ENCODE data around the gene SH3PXD2A. TPM values are rescaled to one million over a fixed set of nuclear protein-coding genes. Genes with fewer than 3 reads are reported as not detected.

SH3PXD2A gene
- total RNA-seq, 4 donors from 2014 or later = 6.2 to 16.8 (median 11.4) TPM

DNA sequence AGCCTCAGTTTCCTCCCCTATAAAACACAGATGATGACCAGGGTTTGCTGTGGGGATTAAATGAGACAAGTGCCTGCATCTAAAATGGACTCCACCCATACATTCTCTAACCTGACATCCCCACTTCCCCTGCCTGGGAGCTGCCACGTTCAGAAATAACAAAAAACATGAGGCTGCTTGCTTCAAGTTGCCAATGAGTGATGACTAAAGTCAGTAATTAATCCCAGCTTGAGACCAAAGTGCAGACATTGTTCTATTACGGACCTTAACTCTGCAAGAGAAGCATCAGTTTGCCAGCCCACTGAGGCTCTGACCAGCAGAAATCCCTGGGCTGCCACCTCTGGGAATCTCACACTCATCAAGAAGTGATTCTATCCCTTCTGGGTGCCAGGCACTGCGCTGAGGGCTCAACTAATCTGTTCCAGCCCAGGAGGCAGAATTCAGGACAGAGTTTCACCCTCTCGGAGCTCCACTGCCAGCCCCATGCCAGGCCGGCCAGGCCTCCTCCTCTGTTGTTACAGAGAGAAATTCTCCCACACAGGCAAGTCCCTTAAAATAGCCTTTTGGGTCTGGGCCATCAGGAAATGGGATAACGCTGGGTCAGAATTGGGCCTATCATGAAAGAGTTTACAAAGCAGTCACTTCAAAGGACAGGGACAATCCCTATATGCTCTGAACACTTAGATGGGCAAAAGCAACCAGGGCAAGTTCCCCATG is 11.4 kb downstream of the SH3PXD2A start:
- no peak overlapping the region for H3K4me3 ChIP-seq
- H3K9me3 ChIP-seq = no peaks in the 10 kb centered on the region
- H3K36me3 ChIP-seq = no peaks in the 10 kb centered on the region
- DNase-seq (peak; percentile 70 to 89), ATAC-seq (peak; percentile 68 to 78)
- peak overlapping the region; percentile 74 to 86 (median 82) for H3K27ac ChIP-seq
- peaks cover 73 to 75% of the 10 kb centered on the region in 2 donors for H3K4me1 ChIP-seq
- intact Hi-C loops (cut with DNase I; ENCODE audit: low total_unique reads) = no loop called here
- H3K27me3 ChIP-seq = no peaks in the 10 kb centered on the region
- TF ChIP-seq, protein P1, sequence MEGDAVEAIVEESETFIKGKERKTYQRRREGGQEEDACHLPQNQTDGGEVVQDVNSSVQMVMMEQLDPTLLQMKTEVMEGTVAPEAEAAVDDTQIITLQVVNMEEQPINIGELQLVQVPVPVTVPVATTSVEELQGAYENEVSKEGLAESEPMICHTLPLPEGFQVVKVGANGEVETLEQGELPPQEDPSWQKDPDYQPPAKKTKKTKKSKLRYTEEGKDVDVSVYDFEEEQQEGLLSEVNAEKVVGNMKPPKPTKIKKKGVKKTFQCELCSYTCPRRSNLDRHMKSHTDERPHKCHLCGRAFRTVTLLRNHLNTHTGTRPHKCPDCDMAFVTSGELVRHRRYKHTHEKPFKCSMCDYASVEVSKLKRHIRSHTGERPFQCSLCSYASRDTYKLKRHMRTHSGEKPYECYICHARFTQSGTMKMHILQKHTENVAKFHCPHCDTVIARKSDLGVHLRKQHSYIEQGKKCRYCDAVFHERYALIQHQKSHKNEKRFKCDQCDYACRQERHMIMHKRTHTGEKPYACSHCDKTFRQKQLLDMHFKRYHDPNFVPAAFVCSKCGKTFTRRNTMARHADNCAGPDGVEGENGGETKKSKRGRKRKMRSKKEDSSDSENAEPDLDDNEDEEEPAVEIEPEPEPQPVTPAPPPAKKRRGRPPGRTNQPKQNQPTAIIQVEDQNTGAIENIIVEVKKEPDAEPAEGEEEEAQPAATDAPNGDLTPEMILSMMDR (IDR thresholded peaks at IDR 0.05 in 4 of 5, conservative IDR thresholded peaks at IDR 0.05 in 1 of 5) = no peak
- TF ChIP-seq POLR2A (IDR thresholded peaks at IDR 0.05) = peak; percentile 33 to 38
- in situ Hi-C loops (cut with MboI; ENCODE audit: low sequenced_read_pairs in 4 of 4) = loop anchor here in 1 of 4 donors (10.0 kb wide), 1 partner anchor 79 kb away; no protein-coding TSS in a partner anchor

DNA sequence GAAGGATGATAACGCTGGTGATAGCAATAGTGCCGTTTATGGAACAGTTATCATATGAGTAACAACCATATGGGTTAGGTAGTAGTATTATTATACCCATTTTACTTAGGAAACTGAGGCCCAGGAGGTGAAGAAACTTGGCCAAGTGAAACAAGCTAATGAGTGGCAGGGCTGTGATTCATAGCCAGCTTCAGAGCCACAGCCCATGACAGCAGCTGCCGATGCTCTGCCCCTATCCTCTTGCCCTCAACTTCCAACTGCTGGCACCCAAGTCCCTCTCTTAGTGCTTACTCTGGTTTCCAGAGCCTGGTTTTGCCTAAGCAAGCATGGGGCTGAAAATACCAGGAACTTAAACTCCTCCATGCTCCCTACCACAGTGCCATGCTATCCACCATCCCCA is 12.3 kb downstream of the SH3PXD2A start:
- ATAC-seq (no peak), DNase-seq (no peak)
- Histone ChIP-seq H3K36me3 (no peaks in the 10 kb centered on the region), H3K4me3 (no peak overlapping the region), H3K9me3 (no peaks in the 10 kb centered on the region), H3K27ac (peak overlapping the region; percentile 74 to 86 (median 82)), H3K27me3 (no peaks in the 10 kb centered on the region), H3K4me1 (peaks cover 82 to 85% of the 10 kb centered on the region in 2 donors)
- in situ Hi-C loops (cut with MboI; ENCODE audit: low sequenced_read_pairs in 4 of 4) (loop anchor here in 1 of 4 donors (10.0 kb wide), 1 partner anchor 78 kb away; no protein-coding TSS in a partner anchor), intact Hi-C loops (cut with DNase I; ENCODE audit: low total_unique reads) (no loop called here)
- no peak for TF ChIP-seq POLR2A (IDR thresholded peaks at IDR 0.05)
- TF ChIP-seq, protein P1 (IDR thresholded peaks at IDR 0.05 in 4 of 5, conservative IDR thresholded peaks at IDR 0.05 in 1 of 5) = no peak

DNA sequence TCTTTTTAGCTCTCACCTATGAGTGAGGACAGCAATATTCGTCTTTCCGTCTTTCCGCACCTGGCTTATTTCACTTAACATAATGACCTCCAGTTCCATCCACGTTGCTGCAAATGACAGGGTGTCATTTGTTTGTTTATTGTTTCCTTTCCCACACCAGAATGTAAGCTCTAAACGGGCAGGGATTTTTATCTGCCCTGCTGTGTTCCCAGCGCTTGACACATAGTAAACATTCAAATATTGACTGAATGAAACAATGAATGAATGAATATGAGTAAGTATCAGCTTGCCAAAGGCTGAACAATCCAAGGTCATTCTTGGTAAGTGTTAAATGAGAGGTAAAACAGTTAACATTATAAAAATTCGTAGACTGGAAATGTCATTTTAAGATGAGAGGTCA is 12.8 kb downstream of the SH3PXD2A start:
- in situ Hi-C loops (cut with MboI; ENCODE audit: low sequenced_read_pairs in 4 of 4) (loop anchor here in 1 of 4 donors (10.0 kb wide), 1 partner anchor 78 kb away; no protein-coding TSS in a partner anchor), intact Hi-C loops (cut with DNase I; ENCODE audit: low total_unique reads) (no loop called here)
- no peak overlapping the region for H3K4me3 ChIP-seq
- DNase-seq = no peak
- peaks cover 86 to 89% of the 10 kb centered on the region in 2 donors for H3K4me1 ChIP-seq
- H3K27ac ChIP-seq = peak overlapping the region; percentile 11 to 83 (median 78)
- no peaks in the 10 kb centered on the region for H3K36me3 ChIP-seq
- TF ChIP-seq, protein P1 (IDR thresholded peaks at IDR 0.05 in 4 of 5, conservative IDR thresholded peaks at IDR 0.05 in 1 of 5) = no peak
- no peak for TF ChIP-seq POLR2A (IDR thresholded peaks at IDR 0.05)
- ATAC-seq = no peak
- H3K9me3 ChIP-seq = no peaks in the 10 kb centered on the region
- H3K27me3 ChIP-seq = no peaks in the 10 kb centered on the region

DNA sequence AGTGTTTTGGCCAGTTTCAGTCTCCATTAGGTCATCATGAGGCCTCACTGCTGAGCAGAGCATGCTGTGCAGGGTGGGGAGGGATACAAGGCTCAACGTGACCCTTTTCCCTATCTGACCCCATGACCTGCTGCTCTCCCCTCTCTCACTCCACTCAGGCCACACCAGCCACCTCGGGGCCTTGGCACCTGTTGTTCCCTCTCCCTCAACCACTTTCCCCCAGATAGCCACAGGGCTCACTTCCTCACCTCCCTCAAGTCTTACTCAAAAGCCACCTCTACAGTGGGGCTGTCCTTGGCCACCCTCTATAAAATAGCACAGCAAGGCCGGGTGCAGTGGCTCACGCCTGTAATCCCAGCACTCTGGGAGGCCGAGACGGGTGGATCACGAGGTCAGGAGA is 13.9 kb downstream of the SH3PXD2A start:
- Histone ChIP-seq H3K4me3 (no peak overlapping the region), H3K9me3 (no peaks in the 10 kb centered on the region), H3K4me1 (peaks cover 86 to 89% of the 10 kb centered on the region in 2 donors), H3K27me3 (no peaks in the 10 kb centered on the region), H3K36me3 (no peaks in the 10 kb centered on the region), H3K27ac (peak overlapping the region; percentile 81 to 87 (median 84))
- no peak for TF ChIP-seq POLR2A (IDR thresholded peaks at IDR 0.05)
- TF ChIP-seq, protein P1 (IDR thresholded peaks at IDR 0.05 in 4 of 5, conservative IDR thresholded peaks at IDR 0.05 in 1 of 5) = no peak
- intact Hi-C loops (cut with DNase I; ENCODE audit: low total_unique reads) (loop anchor here (2.0 kb wide), 1 partner anchor 69 kb away; no protein-coding TSS in a partner anchor), in situ Hi-C loops (cut with MboI; ENCODE audit: low sequenced_read_pairs in 4 of 4) (loop anchor here in 1 of 4 donors (10.0 kb wide), 1 partner anchor 77 kb away; no protein-coding TSS in a partner anchor)
- ATAC-seq (no peak), DNase-seq (no peak)

All from gastrocnemius medialis (tissue), 4 donors.